Esophagus squamous epithelium (tissue), 4 donors: ENCODE data around the gene CBR3.

Experiments used
- POLR2A ChIP-seq, 4 donors: fragments of 450-650 bp; IDR thresholded peaks; one replicate each; pipeline ENCODE4 v1.6.1; 2017; ENCODE audit warnings: antibody characterized with exemption in 4 of 4, mild to moderate bottlenecking in 4 of 4, moderate library complexity in 3 of 4
- TF ChIP-seq, protein P1 (sequence below), 6 experiments: fragments of 450-650 bp in 4 of 6; fragments of 200-600 bp in 2 of 6; sonication (generic) in 2 of 6; IDR thresholded peaks; one replicate each; pipeline ENCODE4 v1.5.1; 2016 to 2019; ENCODE audit warnings: antibody characterized with exemption in 6 of 6, mild to moderate bottlenecking in 4 of 6, moderate library complexity in 4 of 6

- TF ChIP-seq POLR2A (IDR thresholded peaks at IDR 0.05) = no peak
- TF ChIP-seq, protein P1, sequence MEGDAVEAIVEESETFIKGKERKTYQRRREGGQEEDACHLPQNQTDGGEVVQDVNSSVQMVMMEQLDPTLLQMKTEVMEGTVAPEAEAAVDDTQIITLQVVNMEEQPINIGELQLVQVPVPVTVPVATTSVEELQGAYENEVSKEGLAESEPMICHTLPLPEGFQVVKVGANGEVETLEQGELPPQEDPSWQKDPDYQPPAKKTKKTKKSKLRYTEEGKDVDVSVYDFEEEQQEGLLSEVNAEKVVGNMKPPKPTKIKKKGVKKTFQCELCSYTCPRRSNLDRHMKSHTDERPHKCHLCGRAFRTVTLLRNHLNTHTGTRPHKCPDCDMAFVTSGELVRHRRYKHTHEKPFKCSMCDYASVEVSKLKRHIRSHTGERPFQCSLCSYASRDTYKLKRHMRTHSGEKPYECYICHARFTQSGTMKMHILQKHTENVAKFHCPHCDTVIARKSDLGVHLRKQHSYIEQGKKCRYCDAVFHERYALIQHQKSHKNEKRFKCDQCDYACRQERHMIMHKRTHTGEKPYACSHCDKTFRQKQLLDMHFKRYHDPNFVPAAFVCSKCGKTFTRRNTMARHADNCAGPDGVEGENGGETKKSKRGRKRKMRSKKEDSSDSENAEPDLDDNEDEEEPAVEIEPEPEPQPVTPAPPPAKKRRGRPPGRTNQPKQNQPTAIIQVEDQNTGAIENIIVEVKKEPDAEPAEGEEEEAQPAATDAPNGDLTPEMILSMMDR (IDR thresholded peaks at IDR 0.05) = no peak
Measured at GRCh38 chr21:36163750-36164741, 29.2 kb downstream of the CBR3 start.
